GM18520 (cell line): ENCODE data around the gene CTIF.
A peak's percentile ranks its signal among the peaks of the same experiment; 100 is the strongest.
"Not testable (repeated sequence)": the region's sequence is repeated elsewhere in the genome, so short reads cannot be mapped to it uniquely, and the experiment has no call there.

ENCODE experiments used
- ATAC-seq: cut with Tn5 transposase; IDR thresholded peaks from one replicate; pipeline ENCODE4 v1.9.1; 2021; ENCODE audit not compliant: unreplicated experiment

Gene CTIF

GRCh38 chr18:48538531-48539405, at the start of gene CTIF:
Gene CTIF (plus strand): TSS chr18:48539031. CDS start chr18:48619566, 80,535 bp downstream.
- peak; percentile 78 for ATAC-seq

- no peak for ATAC-seq
Observed at GRCh38 chr18:48490641-48491293, 48.1 kb upstream of the CTIF start.

- ATAC-seq = no peak
Observed at GRCh38 chr18:48492880-48493279, 46.0 kb upstream of the CTIF start.

GRCh38 chr18:48493434-48494230, 45.2 kb upstream of the CTIF start:
- no peak for ATAC-seq

- no peak for ATAC-seq
Observed at GRCh38 chr18:48497863-48498262, 41.0 kb upstream of the CTIF start.

GRCh38 chr18:48500517-48500916, 38.3 kb upstream of the CTIF start:
- no peak for ATAC-seq

GRCh38 chr18:48502906-48503305, 35.9 kb upstream of the CTIF start:
- no peak for ATAC-seq

GRCh38 chr18:48504819-48505218, 34.0 kb upstream of the CTIF start:
- no peak for ATAC-seq

- not testable (repeated sequence) for ATAC-seq
Observed at GRCh38 chr18:48506983-48507568, 31.8 kb upstream of the CTIF start.

- ATAC-seq = not testable (repeated sequence)
Observed at GRCh38 chr18:48512498-48512897, 26.3 kb upstream of the CTIF start.

GRCh38 chr18:48514786-48515185, 24.0 kb upstream of the CTIF start:
- no peak for ATAC-seq

- ATAC-seq = no peak
Observed at GRCh38 chr18:48517048-48517447, 21.8 kb upstream of the CTIF start.

GRCh38 chr18:48519431-48520100, 19.3 kb upstream of the CTIF start:
- ATAC-seq = no peak

- no peak for ATAC-seq
Observed at GRCh38 chr18:48521723-48522122, 17.1 kb upstream of the CTIF start.

GRCh38 chr18:48525671-48526070, 13.2 kb upstream of the CTIF start:
- no peak for ATAC-seq

- ATAC-seq = no peak
Observed at GRCh38 chr18:48527461-48527860, 11.4 kb upstream of the CTIF start.

- no peak for ATAC-seq
Observed at GRCh38 chr18:48528861-48529260, 10.0 kb upstream of the CTIF start.

- ATAC-seq = no peak
Observed at GRCh38 chr18:48529796-48530195, 9.0 kb upstream of the CTIF start.

GRCh38 chr18:48530399-48531081, 8.3 kb upstream of the CTIF start:
- no peak for ATAC-seq

GRCh38 chr18:48531082-48531403, 7.8 kb upstream of the CTIF start:
- ATAC-seq = no peak
